ENCODE results near the gene RNF112.

Gene RNF112

DNA sequence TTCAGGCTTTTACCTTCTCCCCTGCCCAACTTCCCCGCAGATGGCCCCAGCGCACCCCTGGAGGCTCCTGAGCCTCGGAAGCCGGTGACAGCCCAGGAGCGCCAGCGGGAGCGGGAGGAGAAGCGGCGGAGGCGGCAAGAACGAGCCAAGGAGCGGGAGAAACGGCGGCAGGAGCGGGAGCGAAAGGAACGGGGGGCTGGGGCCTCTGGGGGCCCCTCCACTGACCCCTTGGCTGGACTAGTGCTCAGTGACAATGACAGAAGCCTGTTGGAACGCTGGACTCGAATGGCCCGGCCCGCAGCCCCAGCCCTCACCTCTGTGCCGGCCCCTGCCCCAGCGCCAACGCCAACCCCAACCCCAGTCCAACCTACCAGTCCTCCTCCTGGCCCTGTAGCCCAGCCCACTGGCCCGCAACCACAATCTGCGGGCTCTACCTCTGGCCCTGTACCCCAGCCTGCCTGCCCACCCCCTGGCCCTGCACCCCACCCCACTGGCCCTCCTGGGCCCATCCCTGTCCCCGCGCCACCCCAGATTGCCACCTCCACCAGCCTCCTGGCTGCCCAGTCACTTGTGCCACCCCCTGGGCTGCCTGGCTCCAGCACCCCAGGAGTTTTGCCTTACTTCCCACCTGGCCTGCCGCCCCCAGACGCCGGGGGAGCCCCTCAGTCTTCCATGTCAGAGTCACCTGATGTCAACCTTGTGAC is 29.1 kb upstream of the RNF112 start:
- no peak for FAIRE-seq
- DNase-seq (ENCODE audit: insufficient read length, low spot score): no peak
- no peak for TF ChIP-seq SPI1 (IDR thresholded peaks at IDR 0.05; ENCODE audit: low read depth, low read length)
- no peak for TF ChIP-seq PAX5 (IDR thresholded peaks at IDR 0.05; ENCODE audit: insufficient read depth, low read length, severe bottlenecking)
- TF ChIP-seq TAF1 (IDR thresholded peaks at IDR 0.05; ENCODE audit: low read depth, low read length): no peak
- no peak for TF ChIP-seq POLR2A (IDR thresholded peaks at IDR 0.05; ENCODE audit: low read depth, low read length)
- TF ChIP-seq POLR2AphosphoS5 (IDR thresholded peaks at IDR 0.05; ENCODE audit: low read depth, low read length): no peak
- TF ChIP-seq POU2F2 (IDR thresholded peaks at IDR 0.05; ENCODE audit: low read depth, low read length): no peak

DNA sequence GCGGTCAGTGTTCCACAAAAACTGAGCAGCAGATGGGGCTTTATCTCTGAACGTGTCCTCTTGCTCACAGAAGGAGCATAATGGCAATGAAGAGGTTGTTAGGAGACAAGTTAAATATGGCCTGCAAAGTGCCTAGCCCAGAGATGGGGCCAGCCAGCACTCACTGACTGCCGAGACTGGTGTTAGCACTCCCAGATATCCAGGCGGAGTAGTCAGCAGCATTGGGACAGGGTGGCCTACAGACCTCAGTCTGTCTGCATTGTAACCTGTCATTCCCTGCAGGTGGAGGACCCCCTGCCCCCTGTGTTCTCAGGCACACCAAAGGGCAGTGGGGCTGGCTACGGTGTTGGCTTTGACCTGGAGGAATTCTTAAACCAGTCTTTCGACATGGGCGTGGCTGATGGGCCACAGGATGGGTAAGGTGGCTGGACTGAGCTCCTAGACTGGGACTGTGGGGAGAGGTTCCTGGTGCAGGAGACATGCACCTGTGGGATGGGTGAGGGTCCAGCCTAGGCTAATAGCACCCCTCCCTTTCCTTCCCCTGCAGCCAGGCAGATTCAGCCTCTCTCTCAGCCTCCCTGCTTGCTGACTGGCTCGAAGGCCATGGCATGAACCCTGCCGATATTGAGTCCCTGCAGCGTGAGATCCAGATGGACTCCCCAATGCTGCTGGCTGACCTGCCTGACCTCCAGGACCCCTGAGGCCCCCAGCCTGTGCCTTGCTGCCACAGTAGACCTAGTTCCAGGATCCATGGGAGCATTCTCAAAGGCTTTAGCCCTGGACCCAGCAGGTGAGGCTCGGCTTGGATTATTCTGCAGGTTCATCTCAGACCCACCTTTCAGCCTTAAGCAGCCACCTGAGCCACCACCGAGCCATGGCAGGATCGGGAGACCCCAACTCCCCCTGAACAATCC is 28.2 kb upstream of the RNF112 start:
- FAIRE-seq (no peak), DNase-seq (ENCODE audit: insufficient read length, low spot score) (no peak)
- TF ChIP-seq SPI1 (IDR thresholded peaks at IDR 0.05; ENCODE audit: low read depth, low read length) (no peak), POLR2A (IDR thresholded peaks at IDR 0.05; ENCODE audit: low read depth, low read length) (no peak), POU2F2 (IDR thresholded peaks at IDR 0.05; ENCODE audit: low read depth, low read length) (no peak), POLR2AphosphoS5 (IDR thresholded peaks at IDR 0.05; ENCODE audit: low read depth, low read length) (no peak), TAF1 (IDR thresholded peaks at IDR 0.05; ENCODE audit: low read depth, low read length) (no peak), PAX5 (IDR thresholded peaks at IDR 0.05; ENCODE audit: insufficient read depth, low read length, severe bottlenecking) (no peak)

- FAIRE-seq (no peak), DNase-seq (ENCODE audit: insufficient read length, low spot score) (no peak)
- TF ChIP-seq TAF1 (IDR thresholded peaks at IDR 0.05; ENCODE audit: low read depth, low read length): no peak
- no peak for TF ChIP-seq PAX5 (IDR thresholded peaks at IDR 0.05; ENCODE audit: insufficient read depth, low read length, severe bottlenecking)
- no peak for TF ChIP-seq POLR2AphosphoS5 (IDR thresholded peaks at IDR 0.05; ENCODE audit: low read depth, low read length)
- TF ChIP-seq SPI1 (IDR thresholded peaks at IDR 0.05; ENCODE audit: low read depth, low read length): no peak
- TF ChIP-seq POLR2A (IDR thresholded peaks at IDR 0.05; ENCODE audit: low read depth, low read length): no peak
- TF ChIP-seq POU2F2 (IDR thresholded peaks at IDR 0.05; ENCODE audit: low read depth, low read length): no peak
Measured at GRCh38 chr17:19383681-19384470, 27.2 kb upstream of the RNF112 start.

GRCh38 chr17:19384723-19385391 is 26.2 kb upstream of the RNF112 start:
- no peak for DNase-seq (ENCODE audit: insufficient read length, low spot score)
- FAIRE-seq: no peak
- no peak for TF ChIP-seq POU2F2 (IDR thresholded peaks at IDR 0.05; ENCODE audit: low read depth, low read length)
- TF ChIP-seq PAX5 (IDR thresholded peaks at IDR 0.05; ENCODE audit: insufficient read depth, low read length, severe bottlenecking): no peak

DNA sequence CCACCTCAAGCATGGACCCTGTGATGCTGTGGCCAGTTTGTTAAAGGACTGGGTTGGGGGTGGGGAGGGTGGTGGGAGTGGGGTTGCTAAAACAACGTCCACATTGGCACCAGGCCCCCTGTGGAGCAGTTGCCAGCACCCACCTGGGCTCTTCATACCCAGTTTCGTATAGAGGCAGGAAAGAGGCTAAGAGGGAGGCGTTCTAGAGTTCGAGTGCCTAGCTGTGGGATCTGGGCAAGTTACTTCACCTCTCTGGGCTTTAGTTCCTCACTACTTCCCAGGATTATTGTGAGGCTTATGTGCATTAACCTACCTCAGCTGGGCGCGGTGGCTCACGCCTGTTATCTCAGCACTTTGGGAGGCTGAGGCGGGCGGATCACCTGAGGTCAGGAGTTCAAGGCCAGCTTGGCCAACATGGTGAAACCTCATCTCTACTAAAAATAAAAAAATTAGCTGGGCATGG is 25.5 kb upstream of the RNF112 start:
- FAIRE-seq (no peak), DNase-seq (ENCODE audit: insufficient read length, low spot score) (no peak)
- TF ChIP-seq PAX5 (IDR thresholded peaks at IDR 0.05; ENCODE audit: insufficient read depth, low read length, severe bottlenecking) (no peak), POLR2A (IDR thresholded peaks at IDR 0.05; ENCODE audit: low read depth, low read length) (no peak), SPI1 (IDR thresholded peaks at IDR 0.05; ENCODE audit: low read depth, low read length) (no peak), POU2F2 (IDR thresholded peaks at IDR 0.05; ENCODE audit: low read depth, low read length) (no peak), POLR2AphosphoS5 (IDR thresholded peaks at IDR 0.05; ENCODE audit: low read depth, low read length) (no peak), TAF1 (IDR thresholded peaks at IDR 0.05; ENCODE audit: low read depth, low read length) (no peak)

DNA sequence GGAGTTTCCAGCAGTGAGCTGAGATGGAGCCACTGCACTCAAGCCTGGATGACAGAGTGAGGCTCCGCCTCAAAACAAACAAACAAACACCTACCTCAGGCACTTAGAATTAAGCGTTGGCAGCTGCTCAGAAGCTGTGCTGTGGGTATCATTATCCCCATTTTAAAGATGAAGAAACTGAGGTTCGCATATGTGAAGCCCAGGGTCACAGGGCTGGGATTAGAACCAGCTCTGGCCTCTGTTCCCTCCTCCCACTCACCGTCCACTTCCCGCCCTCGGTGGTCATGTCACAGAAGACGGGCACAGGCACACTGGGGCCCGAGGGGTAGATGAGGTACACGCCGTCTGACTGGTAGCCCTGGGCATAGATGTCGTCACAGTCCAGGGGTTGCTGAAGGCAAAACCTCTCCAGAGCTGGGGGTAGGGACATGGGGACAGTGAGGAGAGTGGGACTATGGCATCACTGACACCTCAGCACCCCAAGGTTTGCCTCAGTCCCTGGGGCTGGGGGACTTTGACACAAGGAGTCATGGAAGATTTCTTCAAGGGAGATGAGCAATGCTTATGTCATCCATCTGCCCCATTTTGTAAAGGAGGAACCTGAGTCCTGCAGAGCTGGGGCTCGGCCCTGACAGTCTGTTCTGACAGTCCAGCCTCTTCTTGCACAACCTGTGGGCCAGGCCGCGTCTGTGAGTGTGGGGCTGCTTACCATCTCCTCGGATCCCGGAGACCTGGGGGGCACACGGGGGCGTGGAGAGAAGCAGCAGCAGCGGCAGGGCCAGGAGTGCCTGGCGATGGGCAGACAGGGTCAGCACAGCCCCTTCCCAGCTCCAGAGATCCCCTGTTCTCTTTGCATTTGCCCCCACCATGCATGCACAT is 24.7 kb upstream of the RNF112 start:
- FAIRE-seq: no peak

DNA sequence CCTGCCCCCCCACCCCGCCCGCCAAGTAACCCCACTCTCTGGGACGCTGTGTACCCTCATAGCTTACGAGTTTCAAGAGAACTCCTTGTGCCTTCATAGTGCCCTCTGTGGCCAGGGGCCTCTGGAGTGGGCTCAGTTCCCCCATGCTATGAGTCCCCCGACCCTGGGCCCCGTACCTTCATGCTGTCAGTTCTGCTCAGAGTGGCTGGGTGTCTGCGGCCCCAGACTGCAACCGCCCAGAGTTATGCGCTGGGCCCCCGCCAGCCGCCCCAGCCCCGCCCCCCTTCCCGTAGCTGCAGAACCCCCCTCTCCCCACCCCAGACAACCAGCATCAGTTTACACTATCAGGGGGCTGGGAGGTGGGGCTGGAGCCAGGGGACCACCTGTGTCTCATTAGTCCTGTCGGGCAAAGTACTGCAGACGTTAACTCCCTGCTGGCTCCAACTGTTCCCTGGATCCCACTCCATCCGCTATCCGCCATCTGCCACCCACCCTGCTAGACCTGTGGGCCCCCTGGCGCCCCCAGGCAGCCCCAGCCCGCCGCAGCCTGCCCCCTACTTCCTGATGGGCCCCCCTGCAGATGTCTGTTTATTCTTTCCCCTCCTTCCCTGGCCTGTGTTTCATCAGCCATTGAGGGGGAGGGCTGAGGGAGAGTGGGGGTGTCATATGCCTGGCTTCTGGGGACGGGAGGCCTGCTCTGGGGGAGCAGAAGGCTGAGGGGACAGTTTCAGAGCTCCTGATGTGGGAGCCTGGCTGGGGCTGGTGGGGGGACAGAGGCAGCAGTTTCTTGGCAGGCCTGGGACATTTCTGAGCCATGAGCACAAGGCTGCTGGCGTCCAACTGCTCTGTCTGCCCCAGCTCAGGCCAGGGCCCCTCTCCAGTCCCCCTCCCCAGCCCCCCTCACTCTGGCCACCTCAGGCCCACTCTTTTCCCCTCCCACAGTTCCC is 23.8 kb upstream of the RNF112 start, which contains the start of gene MFAP4:
TSS of gene MFAP4 (minus strand) at position 217 of the 947 bp plus-strand sequence. CDS start at position 182, 35 bp downstream.
- TF ChIP-seq SPI1 (IDR thresholded peaks at IDR 0.05; ENCODE audit: low read depth, low read length) (no peak), POU2F2 (IDR thresholded peaks at IDR 0.05; ENCODE audit: low read depth, low read length) (no peak), POLR2A (IDR thresholded peaks at IDR 0.05; ENCODE audit: low read depth, low read length) (no peak), PAX5 (IDR thresholded peaks at IDR 0.05; ENCODE audit: insufficient read depth, low read length, severe bottlenecking) (no peak), POLR2AphosphoS5 (IDR thresholded peaks at IDR 0.05; ENCODE audit: low read depth, low read length) (no peak), TAF1 (IDR thresholded peaks at IDR 0.05; ENCODE audit: low read depth, low read length) (no peak)
- no peak for DNase-seq (ENCODE audit: insufficient read length, low spot score)
- no peak for FAIRE-seq

More for the DNA sequence above, 24.7 kb upstream of the RNF112 start:
- no peak for DNase-seq (ENCODE audit: insufficient read length, low spot score)
- TF ChIP-seq POLR2A (IDR thresholded peaks at IDR 0.05; ENCODE audit: low read depth, low read length) (no peak), TAF1 (IDR thresholded peaks at IDR 0.05; ENCODE audit: low read depth, low read length) (no peak), POLR2AphosphoS5 (IDR thresholded peaks at IDR 0.05; ENCODE audit: low read depth, low read length) (no peak), POU2F2 (IDR thresholded peaks at IDR 0.05; ENCODE audit: low read depth, low read length) (no peak), SPI1 (IDR thresholded peaks at IDR 0.05; ENCODE audit: low read depth, low read length) (no peak)
